Measurements from ENCODE around the gene PREPL.

GRCh38 chr2:44290261-44290660 is 71.0 kb downstream of the PREPL start:
- TF ChIP-seq CTCF (IDR thresholded peaks at IDR 0.05) (no peak), POLR2A (IDR thresholded peaks at IDR 0.05) (no peak)
